NCI-H2107 treated with DMSO at 0.1 percent for 48 hours (cell line): ENCODE results near the gene DYNC1H1.
"Not testable (repeated sequence)": the region's sequence is repeated elsewhere in the genome, so short reads cannot be mapped to it uniquely, and the experiment has no call there.

ENCODE experiments used
- DNase-seq: peaks from one replicate; lab custom pipeline; 2025; ENCODE audit not compliant: unreplicated experiment; lab: John Stamatoyannopoulos, UW

The DYNC1H1 gene

GRCh38 chr14:101963052-101963451 lies 1.3 kb upstream of the DYNC1H1 start:
- no peak for DNase-seq

- DNase-seq: no peak
Measured at GRCh38 chr14:101963656-101964296, 597 bp upstream of the DYNC1H1 start.

DNA sequence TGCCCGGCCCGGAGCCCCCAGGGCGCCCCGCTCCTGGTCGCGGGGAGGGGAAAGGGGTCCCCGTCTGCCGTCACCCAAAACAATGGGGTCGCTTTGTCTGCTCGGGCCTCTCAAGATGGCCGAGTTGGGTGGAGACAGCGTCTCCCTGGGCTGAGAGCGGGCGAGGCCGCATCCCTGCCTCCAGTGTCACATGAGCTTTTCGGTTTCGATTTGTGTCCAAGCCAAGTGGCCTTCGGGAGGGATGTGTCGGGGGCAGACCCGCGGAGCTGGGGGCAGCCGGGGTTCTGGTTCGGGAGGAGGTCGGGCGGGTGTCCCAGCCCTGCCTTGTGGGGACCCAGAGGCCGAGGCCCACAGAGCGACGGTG lies 790 bp downstream of the DYNC1H1 start:
- peak; percentile 53 for DNase-seq

DNA sequence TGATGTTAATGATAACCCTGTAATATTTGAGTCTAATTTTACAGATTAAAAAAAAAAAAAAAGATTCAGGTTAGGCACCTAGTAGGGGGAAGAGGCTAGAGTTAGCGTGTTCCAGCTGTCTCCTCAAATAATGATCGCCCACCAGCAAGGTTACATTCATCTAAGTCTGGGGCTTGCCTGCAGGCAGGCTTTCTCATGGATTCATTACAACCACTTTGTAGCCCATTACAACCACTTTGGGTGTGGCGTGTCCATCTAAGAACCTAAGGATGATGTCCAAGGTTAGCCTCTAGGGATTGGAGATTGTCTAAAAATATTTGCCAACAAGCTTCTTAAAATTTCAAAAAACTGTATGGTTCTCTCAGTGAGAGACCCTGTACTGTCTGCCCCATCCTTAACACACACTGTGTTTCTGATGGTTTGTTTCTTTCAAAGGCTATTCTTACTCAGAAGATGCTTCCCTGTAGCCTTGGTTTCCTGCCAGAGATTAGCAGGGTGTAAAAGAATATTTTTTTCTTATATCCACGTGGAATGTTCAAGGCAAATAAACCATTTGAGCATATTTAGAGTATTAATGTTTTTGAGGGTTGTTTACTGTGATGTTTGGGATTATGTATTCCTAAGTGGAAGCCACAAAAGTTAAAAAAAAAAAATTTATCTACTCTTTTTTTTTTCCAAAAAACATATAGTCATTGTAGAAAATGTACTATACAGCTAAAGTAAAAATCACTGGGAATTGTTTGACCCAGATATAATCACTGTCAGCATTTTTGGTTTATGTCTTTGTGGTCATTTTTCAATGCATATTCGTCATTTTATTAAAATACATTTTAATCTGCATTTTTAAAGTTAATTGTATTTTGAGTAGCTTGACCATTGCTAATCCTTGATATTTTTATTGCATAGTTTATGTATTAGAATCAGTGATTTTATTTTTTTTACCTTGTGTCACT lies 1.7 kb downstream of the DYNC1H1 start:
- no peak for DNase-seq

- no peak for DNase-seq
Measured at GRCh38 chr14:101966742-101967141, 2.4 kb downstream of the DYNC1H1 start.

- no peak for DNase-seq
Measured at GRCh38 chr14:101968186-101968585, 3.8 kb downstream of the DYNC1H1 start.

DNA sequence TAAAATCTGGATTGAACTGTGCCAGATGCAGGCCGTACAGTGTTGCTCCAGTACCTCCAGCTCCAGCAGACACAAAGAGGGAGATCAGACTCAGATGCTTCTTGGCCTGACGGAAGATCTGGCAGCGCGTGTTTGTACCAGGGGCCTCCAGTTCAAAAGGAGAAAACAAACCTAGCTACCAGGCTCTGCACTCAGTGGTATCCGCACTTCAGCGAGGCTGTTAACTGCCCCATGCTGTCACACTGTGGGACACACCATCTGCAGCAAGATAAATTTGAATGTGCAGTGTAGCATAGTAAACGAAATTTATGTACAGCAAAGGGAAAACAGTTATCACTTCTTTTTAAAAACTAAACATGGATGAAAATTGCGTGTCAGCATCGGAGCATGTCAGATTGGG lies 5.1 kb downstream of the DYNC1H1 start:
- no peak for DNase-seq

DNA sequence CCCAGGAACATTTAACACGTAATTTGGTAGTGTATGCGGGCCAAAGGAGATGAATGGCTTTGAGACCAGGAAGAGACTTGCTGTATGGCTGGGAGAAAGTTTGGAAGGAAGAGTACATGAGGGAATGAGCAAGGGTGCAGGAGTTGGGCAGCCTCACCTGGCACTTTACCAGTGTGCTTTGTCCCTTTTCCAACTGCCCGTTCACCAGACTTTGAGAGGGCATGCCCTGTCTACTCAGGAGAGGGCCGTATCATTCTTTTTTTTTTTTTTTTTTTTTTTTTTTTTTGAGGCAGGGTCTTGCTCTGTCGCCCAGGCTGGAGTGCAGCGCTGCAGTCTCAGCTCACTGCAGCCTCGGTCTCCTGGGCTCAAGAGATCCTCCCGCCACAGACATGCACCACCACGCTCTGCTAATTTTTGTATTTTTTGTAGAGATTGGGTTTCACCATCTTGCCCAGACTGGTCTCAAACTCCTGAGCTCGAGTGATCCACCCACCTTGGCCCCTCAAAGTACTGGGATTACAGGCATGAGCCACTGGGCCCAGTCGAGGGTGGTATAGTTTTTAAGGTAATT lies 6.5 kb downstream of the DYNC1H1 start:
- DNase-seq: no peak

GRCh38 chr14:101971458-101971857 lies 7.1 kb downstream of the DYNC1H1 start:
- DNase-seq: not testable (repeated sequence)

DNA sequence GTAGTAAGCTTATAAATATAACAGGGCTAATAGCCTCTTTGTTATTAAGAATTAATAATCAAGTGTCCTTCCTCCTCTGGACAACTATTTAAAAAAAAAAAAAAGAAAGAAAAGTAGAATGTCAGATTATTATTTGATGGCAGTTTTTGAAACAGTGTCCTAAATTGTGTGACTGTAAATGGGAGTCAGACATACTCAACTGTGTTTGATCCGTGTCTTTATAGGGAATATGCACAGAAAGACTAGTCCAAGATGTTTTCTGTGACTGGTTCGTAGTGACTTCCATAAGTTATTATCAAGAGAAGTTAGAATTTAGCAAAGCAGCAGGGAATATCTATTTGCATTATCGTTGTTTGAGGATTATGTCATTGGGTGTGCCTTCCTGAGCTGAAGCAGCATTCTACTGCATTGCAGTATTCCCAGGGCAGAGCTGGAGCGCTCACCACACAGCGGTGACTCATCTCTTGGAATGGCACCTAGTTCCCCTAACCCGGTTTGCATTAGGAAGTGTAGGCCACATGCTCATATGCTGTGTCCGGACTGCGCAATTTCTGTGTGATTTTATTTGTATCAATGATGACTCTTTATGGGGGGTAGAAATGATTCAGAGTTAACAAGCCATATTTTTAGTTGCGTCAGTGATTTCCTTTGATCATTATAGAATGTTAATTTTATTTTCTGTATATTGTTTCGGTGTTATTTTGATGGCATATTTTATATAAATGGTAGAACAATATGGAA lies 7.9 kb downstream of the DYNC1H1 start:
- DNase-seq: peak; percentile 62

GRCh38 chr14:101973356-101973755 lies 9.0 kb downstream of the DYNC1H1 start:
- no peak for DNase-seq

GRCh38 chr14:101975231-101975630 lies 10.9 kb downstream of the DYNC1H1 start:
- DNase-seq: no peak

DNA sequence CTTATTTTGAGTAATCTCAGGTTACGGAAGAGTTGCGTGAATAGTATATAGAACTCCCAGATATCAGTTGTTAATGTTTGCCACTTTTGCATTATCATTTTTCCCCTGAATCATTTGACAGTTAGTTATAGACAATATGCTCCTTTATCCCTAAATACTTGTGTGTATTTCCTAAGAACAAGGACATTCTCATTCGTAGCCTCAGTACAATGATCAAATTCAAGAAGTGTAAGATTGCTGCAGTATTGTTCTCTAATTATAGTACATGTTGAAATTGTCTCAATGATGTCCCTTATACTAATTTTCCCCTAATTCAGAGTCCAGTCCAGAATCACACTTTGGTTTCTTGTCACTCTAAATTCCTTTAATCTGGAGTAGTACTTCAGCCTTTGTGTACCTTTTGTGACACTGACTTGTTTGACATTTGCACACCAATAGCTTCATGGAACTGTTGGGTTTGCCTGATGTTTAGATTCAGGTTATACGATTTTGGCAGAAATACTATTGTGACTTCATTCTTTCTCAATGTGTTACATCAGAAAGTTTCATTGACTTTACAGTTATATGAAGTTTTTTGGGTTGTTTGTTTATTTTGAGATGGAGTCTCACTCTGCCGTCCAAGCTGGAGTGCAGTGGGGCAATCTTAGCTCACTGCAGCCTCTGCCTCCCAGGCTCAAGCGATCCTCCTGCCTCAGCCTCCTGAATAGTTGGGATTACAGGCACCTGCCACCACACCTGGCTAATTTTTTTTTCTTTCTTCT lies 13.1 kb downstream of the DYNC1H1 start:
- DNase-seq: no peak

DNA sequence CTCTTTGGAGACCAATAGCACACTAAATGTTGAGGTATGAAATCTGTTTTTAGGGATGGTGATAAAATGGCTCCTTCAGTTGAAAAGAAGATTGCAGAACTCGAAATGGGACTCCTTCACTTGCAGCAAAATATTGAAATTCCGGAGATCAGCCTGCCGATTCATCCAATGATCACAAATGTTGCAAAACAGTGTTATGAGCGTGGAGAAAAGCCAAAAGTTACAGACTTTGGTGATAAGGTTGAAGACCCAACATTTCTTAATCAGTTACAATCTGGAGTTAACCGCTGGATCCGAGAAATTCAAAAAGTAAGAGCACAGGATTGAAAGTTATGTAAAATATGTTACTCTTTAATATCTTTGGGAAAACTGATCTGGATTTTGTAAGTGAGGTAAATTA lies 15.3 kb downstream of the DYNC1H1 start:
- DNase-seq: no peak

DNA sequence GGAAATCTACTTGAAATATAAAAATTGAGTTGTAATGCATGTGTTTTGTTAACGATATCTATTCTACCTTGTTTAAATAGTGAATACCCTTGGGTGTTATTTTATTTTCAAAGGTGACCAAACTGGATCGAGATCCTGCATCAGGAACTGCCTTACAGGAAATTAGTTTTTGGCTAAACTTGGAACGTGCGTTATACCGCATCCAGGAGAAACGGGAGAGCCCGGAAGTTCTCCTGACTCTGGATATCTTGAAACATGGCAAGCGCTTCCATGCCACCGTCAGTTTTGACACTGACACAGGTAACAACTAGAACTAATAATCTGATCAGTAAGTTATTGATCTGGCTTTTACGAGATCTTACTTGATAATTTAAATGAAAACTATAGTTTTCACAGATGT lies 15.9 kb downstream of the DYNC1H1 start:
- no peak for DNase-seq

DNA sequence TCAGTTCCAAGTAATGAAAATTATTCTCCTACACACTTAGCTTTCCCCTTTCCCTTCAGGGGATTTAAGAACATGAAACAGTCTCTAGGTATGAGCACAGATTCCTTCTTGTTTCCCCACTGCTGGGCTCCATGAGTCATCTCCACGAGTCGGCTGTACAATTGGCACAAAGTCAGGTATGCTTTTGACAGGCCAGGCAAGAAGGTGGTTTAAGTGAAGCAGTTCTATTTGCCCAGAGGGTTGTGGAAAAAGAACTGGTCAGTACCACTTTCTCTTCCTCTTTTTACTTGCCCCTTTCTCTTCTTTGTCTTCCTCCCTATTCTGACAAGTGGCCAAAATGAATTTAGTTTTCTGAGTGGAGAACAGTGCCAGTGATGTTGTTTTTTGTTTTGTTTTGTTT lies 16.3 kb downstream of the DYNC1H1 start:
- DNase-seq: no peak

DNA sequence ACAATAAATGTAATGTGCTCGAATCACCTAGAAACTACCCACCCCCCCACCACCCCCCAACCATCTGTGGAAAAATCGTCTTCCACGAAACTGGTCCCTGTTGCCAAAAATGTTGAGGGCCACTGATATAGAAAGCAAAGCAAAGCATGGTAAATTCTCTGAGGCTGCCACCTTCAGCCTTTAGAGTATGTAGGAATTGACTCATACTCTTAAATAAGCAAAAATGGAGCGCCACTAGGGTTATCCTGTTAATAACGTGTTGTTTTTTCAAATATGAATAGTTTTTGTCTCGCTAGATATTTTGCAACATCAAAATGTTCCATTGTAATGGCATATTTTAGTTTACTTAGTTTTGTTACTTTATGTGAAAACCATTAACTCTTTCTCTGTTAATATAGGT lies 18.2 kb downstream of the DYNC1H1 start:
- no peak for DNase-seq

- DNase-seq: not testable (repeated sequence)
Measured at GRCh38 chr14:101984831-101985230, 20.5 kb downstream of the DYNC1H1 start.

DNA sequence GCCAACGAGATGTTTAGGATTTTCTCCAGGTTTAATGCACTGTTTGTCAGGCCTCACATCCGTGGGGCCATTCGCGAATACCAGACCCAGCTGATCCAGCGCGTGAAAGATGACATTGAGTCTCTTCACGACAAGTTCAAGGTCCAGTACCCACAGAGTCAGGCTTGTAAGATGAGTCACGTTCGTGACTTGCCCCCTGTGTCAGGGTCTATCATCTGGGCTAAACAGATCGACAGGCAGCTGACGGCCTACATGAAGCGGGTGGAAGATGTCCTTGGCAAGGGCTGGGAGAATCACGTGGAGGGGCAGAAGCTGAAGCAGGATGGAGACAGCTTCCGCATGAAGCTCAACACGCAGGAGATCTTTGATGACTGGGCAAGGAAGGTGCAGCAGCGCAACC lies 21.6 kb downstream of the DYNC1H1 start:
- no peak for DNase-seq

GRCh38 chr14:101986953-101987352 lies 22.6 kb downstream of the DYNC1H1 start:
- DNase-seq: no peak

DNA sequence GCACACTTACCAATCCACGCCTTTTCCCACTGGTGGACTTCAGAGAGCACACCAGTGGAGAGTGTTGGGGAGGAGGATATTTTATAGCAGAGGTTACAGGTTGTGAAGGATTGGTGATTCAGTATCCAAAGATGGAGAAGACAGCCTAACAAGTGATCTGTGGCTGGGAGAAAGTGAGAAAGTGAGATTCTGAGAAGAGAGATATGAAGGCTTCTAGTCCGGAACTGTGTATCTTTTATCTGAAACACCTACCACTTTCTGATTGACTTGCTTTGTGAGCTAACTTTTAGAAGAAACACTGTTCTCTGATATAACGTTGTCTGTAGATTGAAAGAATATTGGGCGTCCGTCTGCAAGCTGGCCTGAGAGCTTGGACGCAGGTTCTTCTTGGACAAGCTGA lies 24.0 kb downstream of the DYNC1H1 start:
- DNase-seq: no peak
